GM13976 (cell line): Measurements from ENCODE around the gene AP1AR.

ENCODE experiments used
- DNase-seq: peaks from one replicate; pipeline ENCODE4 v3.0.0; 2012; ENCODE audit warnings: low spot score
- CTCF ChIP-seq: IDR thresholded peaks from 2 replicates; pipeline ENCODE4 v1.5.1; 2012; ENCODE audit warnings: borderline replicate concordance, mild to moderate bottlenecking; ENCODE audit not compliant: insufficient read depth; ENCODE audit errors: extremely low read depth, missing control alignments, control extremely low read depth
- in situ Hi-C: fragments of 300-500 bp; cut with MboI; formaldehyde crosslinking; loops from one replicate; pipeline ENCODE4 v1.12.0; 2022; ENCODE audit warnings: low sequenced_read_pairs, mixed read lengths, inconsistent platforms; ENCODE audit not compliant: unreplicated experiment

The AP1AR gene

GRCh38 chr4:112231779-112232713 lies at the start of gene AP1AR:
AP1AR (plus strand) TSS chr4:112231787; CDS start chr4:112232092, 305 bp downstream.
- in situ Hi-C loops: no loop called here
- TF ChIP-seq CTCF: peak; percentile 14
- peak; percentile 91 for DNase-seq

GRCh38 chr4:112182604-112183003 lies 49.0 kb upstream of the AP1AR start:
- no peak for TF ChIP-seq CTCF
- in situ Hi-C loops: no loop called here
- DNase-seq: no peak

GRCh38 chr4:112183252-112183651 lies 48.3 kb upstream of the AP1AR start:
- in situ Hi-C loops: no loop called here
- TF ChIP-seq CTCF: no peak
- no peak for DNase-seq

- in situ Hi-C loops: no loop called here
- DNase-seq: no peak
- TF ChIP-seq CTCF: no peak
Measured at GRCh38 chr4:112184438-112184837, 47.1 kb upstream of the AP1AR start.

GRCh38 chr4:112185334-112185733 lies 46.3 kb upstream of the AP1AR start:
- TF ChIP-seq CTCF: no peak
- DNase-seq: no peak
- in situ Hi-C loops: no loop called here

GRCh38 chr4:112185740-112186670 lies 45.6 kb upstream of the AP1AR start:
- in situ Hi-C loops: no loop called here
- DNase-seq: no peak
- TF ChIP-seq CTCF: no peak
